Posterior vena cava (tissue), 2 donors: ENCODE measurements around the gene HSPA12A. TPM values are rescaled to one million over a fixed set of nuclear protein-coding genes. Genes with fewer than 3 reads are reported as not detected.

Experiments
- DNase-seq: peaks from one replicate; pipeline ENCODE4 v3.0.0-alpha.2; 2020; ENCODE audit warnings: low spot score
- intact Hi-C, 2 donors: fragments of 100-400 bp; cut with DNase I; formaldehyde crosslinking; loops; one replicate each; pipeline versions ENCODE4 v1.14.1 to v1.14.2; 2022 to 2023
- total RNA-seq, 2 donors: library from RNA; stranded (reverse); fragmentation: NEBNext Ultra II Directional; extraction: Animal tissue kit (Norgen Biotek cat#: 25700); gene quantifications; one replicate each; pipeline ENCODE4 v1.2.1, GENCODE V29; 2021
- donor health status: DM: yes; HTN: yes; CAD: no.
- donor health status: DM: yes; HTN: yes; CAD: no.

The HSPA12A gene
- total RNA-seq, 2 donors from 2014 or later, result 20.5 to 20.8 TPM

DNA sequence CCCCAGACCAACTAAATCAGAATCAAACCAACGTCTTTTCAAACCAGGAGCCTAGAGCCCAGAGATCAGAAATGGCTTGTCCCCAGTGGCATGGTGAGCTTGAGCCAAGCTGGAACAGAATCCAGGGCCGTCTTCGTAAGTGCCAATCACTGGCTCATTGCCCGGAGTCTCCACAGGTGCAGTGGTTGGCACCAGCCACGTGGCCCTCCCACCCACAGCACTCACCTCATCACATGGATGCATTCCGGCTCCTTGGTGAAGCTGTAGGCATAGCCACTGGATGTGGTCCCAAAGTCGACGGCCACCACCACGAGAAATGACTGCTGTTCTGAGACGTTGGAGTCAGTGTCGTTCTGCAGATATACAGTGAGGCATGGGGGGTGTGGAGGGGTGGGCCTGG lies 37.4 kb downstream of the HSPA12A start:
- intact Hi-C loops, result no loop called here
- peak; percentile 58 for DNase-seq

DNA sequence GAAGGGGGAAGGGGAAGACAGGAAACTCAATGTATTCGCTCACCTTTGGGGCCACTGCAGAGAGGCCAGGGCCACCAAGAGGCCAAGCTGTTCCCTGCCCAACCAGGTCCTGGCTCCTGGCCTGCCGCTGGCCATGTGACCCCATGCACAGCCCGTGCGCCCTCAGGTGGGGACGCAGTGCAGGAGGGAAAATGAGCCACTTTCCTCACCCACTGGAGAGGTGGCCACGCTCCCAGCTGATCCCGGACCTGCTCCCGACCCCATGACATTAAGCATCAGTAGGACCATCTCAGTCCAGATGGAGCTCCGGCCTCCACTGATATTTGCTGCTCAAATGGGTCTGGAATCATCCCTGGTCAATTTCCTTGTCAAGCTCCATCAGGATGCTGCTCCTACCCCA lies 40.2 kb downstream of the HSPA12A start:
- peak; percentile 69 for DNase-seq
- intact Hi-C loops, result loop anchor here in 1 of 2 donors (1.0 kb wide), 1 partner anchor 18 kb away; no protein-coding TSS in a partner anchor

DNA sequence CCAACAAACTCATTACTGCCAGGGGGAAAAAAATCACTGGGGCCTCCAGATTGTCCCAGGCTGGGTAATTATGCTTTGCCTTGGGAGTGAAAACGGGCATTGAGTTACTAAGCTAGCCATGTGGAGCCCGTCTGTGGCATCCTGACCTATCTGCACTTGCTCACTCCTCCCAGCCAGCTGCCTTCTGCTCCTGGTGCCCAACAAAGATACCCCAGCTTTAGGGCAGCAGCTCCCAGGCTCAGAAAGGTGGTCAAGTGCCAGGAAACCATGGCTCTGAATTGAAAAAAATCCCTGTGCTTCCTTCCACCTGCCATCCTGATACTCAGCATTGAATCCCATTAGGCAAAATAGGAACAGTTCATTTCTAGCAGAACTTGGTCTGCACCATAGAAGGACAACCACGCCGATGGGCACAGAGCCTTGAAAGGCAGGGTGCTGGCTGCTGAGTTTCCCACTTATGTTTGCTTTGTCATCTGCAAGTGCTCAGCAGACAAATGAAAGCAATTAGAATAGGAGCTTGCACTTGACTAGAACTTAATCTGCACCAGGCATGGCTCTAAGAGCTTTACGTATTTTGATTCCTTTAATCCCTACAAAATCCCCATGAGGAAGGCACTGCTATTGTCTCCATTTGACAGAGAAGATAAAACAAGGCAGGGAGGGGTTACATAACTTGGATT lies 42.8 kb downstream of the HSPA12A start:
- intact Hi-C loops, result loop anchor here in 1 of 2 donors (10.0 kb wide), 1 partner anchor 45 kb away; the partner anchor contains the start of gene HSPA12A
- DNase-seq, result peak; percentile 62

DNA sequence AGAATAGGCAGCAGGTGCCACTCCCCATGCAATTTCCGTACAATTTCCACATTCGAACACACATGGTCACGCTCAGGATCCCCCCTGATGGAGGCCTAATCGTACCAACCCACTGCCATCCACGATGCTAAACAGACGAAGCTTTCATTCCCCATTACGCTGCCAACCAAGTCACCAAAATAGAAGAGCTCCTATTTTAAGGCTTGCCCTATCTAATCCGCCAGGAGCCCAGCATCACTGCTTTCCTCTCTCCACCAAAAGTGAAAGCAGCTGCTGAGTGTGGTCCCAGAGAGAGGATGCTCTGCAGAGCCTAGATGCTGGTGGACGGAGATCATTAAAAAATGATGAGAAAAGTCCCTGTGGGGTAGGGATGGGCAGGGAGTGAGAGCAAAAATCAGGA lies 43.3 kb downstream of the HSPA12A start:
- no peak for DNase-seq
- intact Hi-C loops, result loop anchor here in 1 of 2 donors (10.0 kb wide), 1 partner anchor 46 kb away; the partner anchor contains the start of gene HSPA12A

DNA sequence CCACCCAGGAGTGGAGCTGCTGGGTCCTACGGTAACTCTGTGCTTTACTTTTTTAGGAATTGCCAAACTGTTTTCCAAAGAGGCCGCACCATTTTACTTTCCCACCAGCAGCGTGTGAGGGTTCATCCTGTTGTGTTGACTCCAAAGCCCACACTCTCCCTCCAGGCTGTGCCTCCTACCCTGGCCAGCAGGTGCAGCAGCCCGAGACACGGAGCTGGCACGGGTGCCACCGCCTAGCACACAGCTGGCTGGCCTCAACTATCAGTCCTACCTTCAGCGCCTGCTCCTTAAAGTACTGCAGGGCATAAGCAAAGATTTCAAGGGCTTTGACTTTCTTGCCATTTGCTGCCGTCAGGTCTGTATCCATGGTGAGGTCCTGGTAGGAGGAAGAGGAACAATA lies 44.0 kb downstream of the HSPA12A start:
- intact Hi-C loops, result loop anchor here in 1 of 2 donors (10.0 kb wide), 1 partner anchor 46 kb away; the partner anchor contains the start of gene HSPA12A
- no peak for DNase-seq

DNA sequence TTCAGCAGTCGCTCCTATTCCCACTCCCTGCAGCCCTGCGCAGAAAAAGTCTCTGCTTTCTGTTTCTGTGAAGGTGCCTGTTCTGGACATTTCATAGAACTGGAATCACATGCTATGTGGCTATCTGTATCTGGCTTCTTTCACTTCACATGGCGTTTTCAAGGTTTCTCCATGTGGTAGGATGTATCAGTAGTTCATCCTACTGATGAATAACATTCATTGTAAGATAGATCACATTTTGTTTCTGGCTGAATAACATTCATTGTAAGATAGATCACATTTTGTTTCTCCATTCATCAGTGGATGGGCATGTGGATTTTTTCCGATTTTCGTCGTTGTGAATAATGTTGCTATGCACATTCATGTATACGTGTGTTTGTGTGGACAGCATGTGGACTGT lies 44.5 kb downstream of the HSPA12A start:
- intact Hi-C loops, result loop anchor here in 1 of 2 donors (10.0 kb wide), 1 partner anchor 47 kb away; the partner anchor contains the start of gene HSPA12A
- DNase-seq, result no peak

DNA sequence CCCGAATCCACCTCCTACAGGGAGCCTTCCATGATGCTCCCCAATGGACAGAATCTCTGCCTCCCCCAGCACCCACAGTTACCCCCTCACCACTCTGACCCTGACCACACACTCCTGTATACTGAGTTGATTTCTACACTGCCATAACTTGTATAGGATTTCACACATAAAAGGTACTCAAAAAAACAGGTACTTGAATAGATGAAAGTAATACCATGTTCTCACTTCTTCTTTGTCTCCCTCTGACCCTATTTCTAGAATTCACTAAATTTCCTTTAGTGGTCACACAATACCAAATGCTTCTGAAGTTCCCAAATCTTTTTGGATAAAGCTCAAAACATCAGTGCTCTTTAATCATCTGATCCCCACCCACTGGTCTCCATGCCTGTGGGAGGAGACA lies 45.4 kb downstream of the HSPA12A start:
- intact Hi-C loops, result loop anchor here in 1 of 2 donors (10.0 kb wide), 1 partner anchor 48 kb away; the partner anchor contains the start of gene HSPA12A
- no peak for DNase-seq

DNA sequence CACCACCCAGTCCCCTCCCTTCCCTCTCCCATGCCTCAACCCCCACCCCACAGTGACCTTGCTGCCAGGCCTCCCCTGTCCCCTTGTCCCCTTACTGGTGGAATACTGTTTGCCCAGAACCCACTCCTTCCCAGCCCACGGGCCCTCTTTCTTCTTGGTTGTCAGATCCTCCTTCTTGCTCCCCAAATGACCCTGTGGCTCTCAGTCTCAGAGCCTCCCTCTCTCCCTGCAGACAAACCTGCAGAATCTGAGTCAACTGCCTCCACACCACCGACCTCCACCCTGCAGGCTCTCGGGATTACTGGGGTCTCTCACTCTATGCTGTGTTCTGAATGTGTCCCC lies 47.5 kb downstream of the HSPA12A start:
- intact Hi-C loops, result loop anchor here in 1 of 2 donors (10.0 kb wide), 1 partner anchor 50 kb away; the partner anchor contains the start of gene HSPA12A
- peak; percentile 49 for DNase-seq

DNA sequence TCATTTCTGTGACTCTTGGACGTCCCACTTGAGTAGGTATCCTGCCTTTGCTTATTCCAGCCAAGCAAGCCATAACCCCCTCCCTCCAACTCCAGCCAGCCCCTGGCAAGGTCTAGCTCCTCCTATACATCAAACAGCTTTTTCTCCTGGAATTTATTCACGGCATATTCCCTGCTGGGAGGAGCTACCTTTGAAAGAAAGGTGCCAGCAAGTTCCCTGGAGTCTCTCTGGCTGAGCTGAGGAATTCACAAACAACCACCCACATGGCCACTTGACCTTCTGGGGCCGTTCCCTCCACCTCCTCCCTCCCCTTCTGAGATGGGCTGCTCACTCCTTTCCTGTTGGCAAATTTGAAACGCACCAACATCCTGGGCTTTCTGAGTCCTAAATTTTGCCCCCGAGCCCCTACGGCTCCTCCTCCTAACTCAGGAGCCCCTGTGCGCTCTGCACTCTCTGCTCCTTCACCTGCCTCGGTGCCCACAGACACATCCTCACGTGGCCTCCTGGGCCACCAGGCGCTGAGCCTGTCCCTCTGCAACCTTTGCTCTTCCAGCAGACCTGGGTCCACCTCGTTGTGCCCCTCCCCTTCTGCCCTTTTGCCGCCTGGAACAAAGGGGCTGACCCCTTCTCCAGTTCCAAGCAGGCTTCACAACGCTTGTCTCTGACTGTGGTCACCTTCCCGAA lies 48.0 kb downstream of the HSPA12A start:
- peak; percentile 41 for DNase-seq
- intact Hi-C loops, result loop anchor here in 1 of 2 donors (10.0 kb wide), 1 partner anchor 50 kb away; the partner anchor contains the start of gene HSPA12A

DNA sequence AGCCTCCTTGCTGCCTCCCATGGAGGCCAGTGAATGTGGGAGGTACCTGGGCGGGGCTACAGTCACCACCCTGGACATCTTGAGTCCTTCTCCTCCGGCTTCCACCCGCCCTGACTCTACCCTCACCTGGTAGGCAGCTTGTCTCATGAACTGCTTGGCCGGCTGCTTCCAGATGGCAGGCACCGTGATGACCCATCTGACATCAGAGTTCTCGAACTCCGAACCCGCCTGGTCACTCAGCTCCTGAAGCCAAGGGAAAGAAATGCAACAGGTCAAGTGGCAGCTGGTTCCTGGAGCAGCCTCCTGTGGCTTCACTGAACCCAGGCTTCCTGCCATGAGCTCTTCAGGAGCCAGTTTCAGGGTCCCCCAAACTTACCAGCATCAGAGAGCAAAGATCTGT lies 50.1 kb downstream of the HSPA12A start:
- DNase-seq, result peak; percentile 57
- intact Hi-C loops, result loop anchor here in 1 of 2 donors (10.0 kb wide), 1 partner anchor 53 kb away; the partner anchor contains the start of gene HSPA12A

DNA sequence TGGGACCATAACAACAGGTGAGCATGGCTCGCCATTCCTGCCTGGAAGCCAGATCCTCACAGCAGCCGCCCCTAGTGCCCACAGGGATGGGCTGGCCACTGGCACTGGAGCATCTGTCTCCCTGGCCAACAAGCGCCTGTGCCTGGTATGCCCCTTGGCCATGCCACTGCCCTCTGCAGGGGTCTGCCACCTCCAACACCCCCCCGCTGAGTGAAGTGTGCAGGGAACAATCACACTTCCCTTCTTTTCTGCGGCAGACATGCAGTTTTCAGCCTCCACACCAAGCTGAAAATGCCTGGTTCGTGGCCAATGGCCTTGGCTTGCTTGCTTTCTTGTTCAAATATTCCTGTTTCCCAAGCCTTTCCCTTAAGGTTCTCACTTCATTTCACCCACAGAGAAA lies 50.7 kb downstream of the HSPA12A start:
- DNase-seq, result peak; percentile 82
- intact Hi-C loops, result loop anchor here in 1 of 2 donors (10.0 kb wide), 1 partner anchor 53 kb away; the partner anchor contains the start of gene HSPA12A

DNA sequence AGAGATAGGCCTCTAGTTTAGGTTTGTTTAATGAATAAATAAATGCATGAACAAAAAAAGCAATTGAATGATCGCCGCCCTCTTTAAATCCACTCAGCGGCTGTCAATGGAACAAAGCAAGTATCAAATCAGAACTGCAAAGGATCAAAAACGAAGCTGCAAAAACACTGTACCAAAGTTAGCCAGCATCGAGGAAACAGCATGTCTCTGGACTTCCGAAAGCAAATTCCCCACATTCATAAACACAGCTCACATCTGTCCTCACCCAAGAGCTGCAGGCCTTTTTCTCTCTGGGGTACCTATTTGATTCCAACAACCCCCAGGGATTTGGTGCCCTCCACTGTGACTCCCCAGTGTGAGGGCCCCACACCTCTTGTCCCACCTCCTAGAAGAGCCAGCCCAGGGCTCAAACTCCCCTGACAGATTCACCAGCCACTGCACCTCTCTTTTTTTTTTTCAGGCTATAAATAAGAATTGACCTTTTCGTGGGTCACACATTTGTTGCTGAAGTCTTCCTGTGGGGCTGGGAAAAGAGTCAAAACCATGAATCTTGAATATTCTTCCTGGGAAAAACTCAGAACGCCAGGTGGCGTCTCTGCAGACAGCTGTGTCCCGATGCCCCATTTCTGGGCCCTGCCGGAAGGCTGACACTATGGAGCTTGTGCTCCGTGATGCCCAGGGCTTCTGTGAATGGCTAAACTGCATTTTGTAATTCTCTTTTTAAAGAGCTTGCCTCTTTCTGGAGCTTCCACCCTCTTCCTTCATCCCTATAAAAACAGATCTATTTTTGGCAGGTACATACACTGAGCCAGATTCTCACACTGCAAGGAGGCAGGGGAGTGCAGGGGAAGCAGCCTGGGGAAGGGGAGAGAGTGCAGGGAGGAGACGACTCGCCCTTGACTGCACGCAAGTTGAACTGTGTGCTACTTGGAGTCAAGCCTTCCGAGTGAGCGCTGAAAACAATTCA lies 51.7 kb downstream of the HSPA12A start:
- peak; percentile 68 for DNase-seq
- intact Hi-C loops, result loop anchor here in 1 of 2 donors (10.0 kb wide), 1 partner anchor 54 kb away; the partner anchor contains the start of gene HSPA12A

DNA sequence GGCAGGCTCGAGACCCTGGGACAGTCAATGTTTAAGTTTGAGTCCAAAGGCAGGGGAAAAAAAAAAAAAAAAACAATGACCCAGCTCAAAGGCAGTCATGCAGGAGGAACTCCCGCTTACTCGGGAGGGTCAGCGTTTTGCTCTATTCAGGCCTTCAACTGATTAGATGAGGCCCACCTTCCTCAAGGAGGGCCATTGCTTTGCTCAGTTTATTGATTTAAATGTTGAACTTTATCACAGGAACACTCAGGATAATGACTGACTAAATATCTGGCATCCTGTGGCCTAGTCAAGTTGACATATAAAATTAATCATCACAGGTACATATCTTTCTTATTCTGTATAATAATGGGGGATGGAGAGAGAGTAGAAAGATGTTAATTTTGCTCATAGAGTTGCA lies 52.6 kb downstream of the HSPA12A start:
- intact Hi-C loops, result loop anchor here (10.0 kb wide), 2 partner anchors 55 to 485 kb away; partner anchors contain the start of gene HSPA12A (in 2 of the 2)
- no peak for DNase-seq

DNA sequence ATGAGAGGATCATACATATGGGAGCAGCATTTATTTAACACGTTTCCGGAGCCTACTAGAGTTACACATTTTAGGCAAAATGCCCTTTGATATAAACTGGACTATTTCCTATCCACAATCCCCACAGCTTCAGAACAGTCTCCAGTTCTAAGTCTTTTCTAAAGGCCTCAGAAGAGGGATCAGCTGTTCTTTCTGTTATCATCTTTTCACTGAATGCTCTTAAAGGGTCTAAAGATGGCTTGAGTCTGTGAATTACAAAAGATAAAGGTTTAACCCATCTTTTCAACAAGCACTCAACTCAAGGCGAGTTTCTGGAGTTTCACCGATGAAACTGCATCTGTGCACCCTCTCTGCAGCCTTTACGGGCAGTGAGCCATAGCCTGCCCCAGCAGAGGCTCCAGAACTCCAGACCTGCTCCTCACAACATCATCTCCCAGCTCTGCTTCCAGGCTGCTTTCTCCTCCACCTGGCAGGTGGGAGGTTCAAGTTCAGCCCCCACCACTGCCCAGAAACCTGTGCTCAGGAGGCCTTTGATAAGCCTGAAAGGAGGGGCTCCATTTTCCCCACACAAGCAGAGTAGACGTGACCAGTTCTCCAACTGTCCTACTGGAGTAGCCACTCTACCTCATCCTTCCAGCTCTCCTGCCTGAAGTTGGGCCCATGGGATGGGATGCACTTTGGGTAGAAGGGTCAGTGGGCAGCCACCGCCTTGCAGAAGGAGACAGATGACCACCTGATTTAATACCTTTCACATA lies 53.4 kb downstream of the HSPA12A start:
- intact Hi-C loops, result loop anchor here (10.0 kb wide), 2 partner anchors 56 to 486 kb away; partner anchors contain the start of gene HSPA12A (in 1 of the 2)
- DNase-seq, result peak; percentile 22

DNA sequence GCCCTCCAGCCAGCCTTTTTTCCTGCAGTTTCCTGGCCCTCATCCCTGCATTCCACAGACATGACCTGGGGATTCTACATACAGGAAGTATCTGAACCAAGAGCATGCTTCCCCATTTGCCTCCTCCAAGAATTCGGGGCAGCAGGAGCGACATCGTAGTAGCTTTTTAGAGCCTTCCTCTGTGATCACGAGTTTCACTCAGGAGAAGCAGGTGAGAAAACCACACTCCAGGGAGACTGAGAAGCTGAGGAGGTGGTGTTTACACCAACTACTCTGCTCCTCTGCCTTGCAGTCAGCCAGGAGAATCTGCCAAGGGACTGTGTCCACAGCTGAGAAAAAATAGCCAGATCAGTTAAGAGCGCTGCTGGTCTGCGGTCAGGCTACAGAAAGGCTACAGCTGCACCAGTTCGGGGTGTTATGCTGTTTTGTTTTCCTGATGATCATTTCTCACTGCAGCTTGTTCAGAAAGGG lies 54.1 kb downstream of the HSPA12A start:
- intact Hi-C loops, result loop anchor here (10.0 kb wide), 2 partner anchors 57 to 487 kb away; partner anchors contain the start of gene HSPA12A (in 1 of the 2)
- peak; percentile 54 for DNase-seq

DNA sequence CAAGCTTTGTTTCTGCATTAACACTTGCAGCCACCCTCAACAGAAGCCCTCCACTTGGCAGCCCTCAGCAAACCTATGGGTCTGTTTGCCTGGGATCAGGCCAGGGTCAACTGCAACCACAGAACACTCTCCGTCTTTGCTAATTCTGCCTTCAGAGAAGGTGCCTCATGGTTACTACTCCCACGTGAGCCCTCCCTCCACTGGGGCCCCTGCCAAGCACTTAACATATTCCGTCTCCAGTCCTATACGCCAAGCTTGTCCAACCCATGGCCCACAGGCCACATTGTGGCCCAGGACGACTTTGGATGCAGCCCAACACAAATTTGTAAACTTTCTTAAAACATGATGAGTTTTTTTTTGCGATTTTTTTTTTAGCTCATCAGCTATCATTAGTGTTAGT lies 54.7 kb downstream of the HSPA12A start:
- peak; percentile 35 for DNase-seq
- intact Hi-C loops, result loop anchor here (10.0 kb wide), 2 partner anchors 57 to 487 kb away; partner anchors contain the start of gene HSPA12A (in 1 of the 2)

DNA sequence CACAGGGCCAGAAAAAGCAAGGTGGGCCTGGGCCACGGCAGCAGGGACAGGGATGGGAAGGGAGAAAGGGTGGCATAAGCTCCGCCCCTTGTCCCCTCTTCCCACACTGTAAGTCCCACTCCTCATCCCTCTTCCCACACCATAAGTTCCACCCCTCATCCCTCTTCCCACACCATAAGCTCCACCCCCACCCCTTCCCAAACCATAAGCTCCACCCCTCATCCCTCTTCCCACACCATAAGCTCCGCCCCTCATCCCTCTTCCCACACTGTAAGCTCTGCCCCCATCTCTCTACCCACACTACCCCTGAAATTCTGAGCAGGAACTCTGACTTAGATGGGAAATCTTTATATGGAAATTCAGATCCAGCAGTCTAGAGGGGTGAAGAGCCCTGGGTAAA lies 55.7 kb downstream of the HSPA12A start:
- intact Hi-C loops, result loop anchor here (10.0 kb wide), 2 partner anchors 58 to 488 kb away; partner anchors contain the start of gene HSPA12A (in 1 of the 2)
- DNase-seq, result peak; percentile 37
